ENCODE data around the gene TGFBR3. TPM values are rescaled to one million over a fixed set of nuclear protein-coding genes. Genes with fewer than 3 reads are reported as not detected.

Gene TGFBR3
- total and polyA plus RNA-seq, 2 of the 8 experiments (the other 6 are each of a cell fraction or from before 2014, with no cell fraction given), result 2.0 to 6.1 TPM

DNA sequence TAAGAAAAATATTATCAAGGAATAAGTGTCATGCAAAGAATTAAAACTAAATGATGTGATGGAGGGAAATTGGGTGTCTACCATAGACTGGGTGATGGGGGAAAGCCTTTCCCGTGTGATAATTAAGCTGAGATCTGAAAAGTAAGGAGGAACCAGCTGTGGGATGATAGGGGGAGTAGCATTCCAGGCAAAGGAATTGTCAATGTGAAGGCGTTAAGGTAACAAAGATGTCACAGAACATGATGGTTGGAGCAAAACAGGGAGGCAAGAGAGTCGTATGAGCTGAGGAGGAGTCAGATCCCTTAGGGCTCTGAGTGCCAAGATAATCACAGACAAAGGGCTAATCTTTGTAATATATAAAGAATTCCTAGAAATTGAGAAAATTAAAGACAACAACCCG, 215.2 kb downstream of the TGFBR3 start (continued):
- no peak for TF ChIP-seq TAF7 (optimal IDR thresholded peaks at IDR 0.05; ENCODE audit: borderline replicate concordance, low read depth, low read length)
- TF ChIP-seq KDM4A (IDR thresholded peaks at IDR 0.05; ENCODE audit: low read depth, low read length, severe bottlenecking), result no peak
- TF ChIP-seq CTBP2 (IDR thresholded peaks at IDR 0.05; ENCODE audit: borderline replicate concordance, insufficient read depth, insufficient read length, low read length), result no peak
- no peak for TF ChIP-seq JUND (IDR thresholded peaks at IDR 0.05; ENCODE audit: low read length)
- no peak for TF ChIP-seq BACH1 (IDR thresholded peaks at IDR 0.05; ENCODE audit: low read length)
- no peak for TF ChIP-seq ASH2L (IDR thresholded peaks at IDR 0.05; ENCODE audit: low read length)
- TF ChIP-seq SP1 (IDR thresholded peaks at IDR 0.05; ENCODE audit: low read depth, low read length), result no peak
- no peak for TF ChIP-seq TAF1 (IDR thresholded peaks at IDR 0.05; ENCODE audit: low read depth, low read length)
- TF ChIP-seq HDAC6 (IDR thresholded peaks at IDR 0.05; ENCODE audit: low read depth, low read length), result no peak
- no peak for TF ChIP-seq SIX5 (IDR thresholded peaks at IDR 0.05; ENCODE audit: low read depth, low read length)

Data from H1 (cell line).